Activated CD4-positive, alpha-beta T cell treated with anti-CD3 and anti-CD28 coated beads, Interleukin-2, Interleukin-4, amounts not matched to agents 100 ng/mL and 50 ng/mL, durations not matched to agents 16 hours and 8 hours (primary cell): Measurements from ENCODE around the gene PPP2R3C.
"Not testable (repeated sequence)": the region's sequence is repeated elsewhere in the genome, so short reads cannot be mapped to it uniquely, and the experiment has no call there.

ENCODE experiments used
- DNase-seq: peaks from one replicate; pipeline ENCODE4 v3.0.0-alpha.2; 2020; ENCODE audit warnings: low spot score

PPP2R3C gene

DNA sequence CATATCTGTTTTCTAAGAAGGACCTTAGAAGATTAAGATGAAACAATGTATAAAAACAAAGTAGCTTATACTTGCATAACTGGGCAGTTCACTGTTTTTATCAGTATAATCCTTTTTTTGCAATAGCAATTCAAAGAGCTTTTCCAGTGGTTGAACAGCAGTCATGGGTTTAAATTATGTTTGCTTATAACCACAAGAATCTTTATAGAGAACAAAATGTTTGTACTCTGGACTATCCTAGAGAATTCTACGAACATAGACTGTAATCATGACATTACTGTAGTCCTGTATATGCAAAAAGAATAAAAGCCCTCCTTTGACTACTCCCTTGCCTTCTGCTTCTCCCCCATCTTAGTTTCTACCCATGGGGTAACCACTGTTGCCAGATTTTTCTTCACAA is 70.0 kb downstream of the PPP2R3C start:
- DNase-seq: no peak

DNA sequence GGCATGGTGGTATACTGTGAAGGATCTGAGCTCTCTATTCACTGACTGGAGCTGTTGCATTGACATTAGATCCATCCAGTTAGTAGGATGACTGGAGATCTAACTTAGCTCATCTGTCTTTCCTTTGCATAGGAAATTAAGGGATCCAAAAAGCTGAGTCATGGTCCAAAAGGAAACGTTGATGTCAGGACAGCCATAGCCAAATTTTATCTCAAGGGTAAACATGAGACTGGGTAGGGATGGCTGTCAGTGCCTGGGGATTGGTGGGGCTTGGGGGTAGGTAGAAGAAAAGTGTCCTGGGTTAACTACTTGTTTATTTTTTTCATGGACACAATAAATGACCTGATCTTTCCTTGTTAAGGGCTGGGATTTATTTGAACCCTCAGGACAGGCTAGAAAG is 71.1 kb downstream of the PPP2R3C start:
- DNase-seq: no peak

- DNase-seq: no peak
Measured at GRCh38 chr14:35047976-35048513, 73.7 kb downstream of the PPP2R3C start.

DNA sequence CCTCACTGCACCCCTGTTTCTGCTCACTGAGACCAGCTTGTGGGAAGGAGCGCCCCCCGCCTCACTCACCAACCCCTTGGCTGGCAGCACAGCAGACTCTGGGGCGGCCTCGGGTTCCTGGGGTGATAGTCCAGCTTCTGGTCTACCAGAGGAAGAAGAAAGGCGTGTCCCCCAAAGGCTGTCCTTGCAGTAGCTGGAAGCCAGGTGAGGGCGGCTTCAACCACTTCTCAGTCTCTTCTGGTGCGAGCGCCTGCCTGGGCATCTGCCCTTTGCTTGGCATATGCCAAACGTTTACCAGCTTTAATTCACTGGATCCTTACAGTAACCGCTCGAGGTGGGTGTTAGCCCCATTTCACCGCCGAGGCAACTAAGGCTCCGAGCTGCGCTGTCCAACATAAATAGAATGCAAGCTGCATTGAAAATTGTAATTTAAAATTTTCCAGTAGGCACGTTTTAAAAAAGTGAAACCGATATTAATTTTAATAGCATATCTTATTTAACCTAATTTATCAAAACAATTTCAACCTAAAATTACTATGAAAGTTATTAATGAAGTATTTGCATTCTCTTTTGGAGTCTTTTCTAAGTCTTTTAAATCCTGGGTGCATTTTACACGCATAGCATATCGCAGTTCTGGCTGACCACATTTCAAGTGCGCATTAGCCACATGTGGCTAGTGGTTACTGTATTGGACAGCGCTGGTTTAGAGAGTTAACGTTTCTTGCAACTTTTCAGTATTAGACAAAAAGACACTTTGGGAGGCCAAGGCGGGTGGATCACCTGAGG is 74.8 kb downstream of the PPP2R3C start:
- peak; percentile 50 for DNase-seq

GRCh38 chr14:35046048-35046750 is 75.6 kb downstream of the PPP2R3C start, which contains the start of gene FAM177A1:
FAM177A1 (plus strand) TSS chr14:35046272; CDS start chr14:35046464, 192 bp downstream.
- peak; percentile 99 for DNase-seq

DNA sequence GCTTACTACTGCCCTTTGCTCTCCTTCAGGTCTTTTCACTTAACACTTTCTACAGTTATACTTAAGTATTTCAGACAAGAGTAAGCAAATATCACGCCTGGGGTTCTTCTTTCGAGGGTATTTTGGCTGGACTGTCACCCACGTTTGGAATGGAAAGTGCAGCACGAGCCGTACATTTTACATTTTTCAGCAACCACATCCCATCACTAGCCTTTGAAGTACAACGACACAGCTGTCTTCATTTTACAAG is 76.1 kb downstream of the PPP2R3C start:
- no peak for DNase-seq

GRCh38 chr14:35044939-35045797 is 76.6 kb downstream of the PPP2R3C start:
- DNase-seq: no peak

DNA sequence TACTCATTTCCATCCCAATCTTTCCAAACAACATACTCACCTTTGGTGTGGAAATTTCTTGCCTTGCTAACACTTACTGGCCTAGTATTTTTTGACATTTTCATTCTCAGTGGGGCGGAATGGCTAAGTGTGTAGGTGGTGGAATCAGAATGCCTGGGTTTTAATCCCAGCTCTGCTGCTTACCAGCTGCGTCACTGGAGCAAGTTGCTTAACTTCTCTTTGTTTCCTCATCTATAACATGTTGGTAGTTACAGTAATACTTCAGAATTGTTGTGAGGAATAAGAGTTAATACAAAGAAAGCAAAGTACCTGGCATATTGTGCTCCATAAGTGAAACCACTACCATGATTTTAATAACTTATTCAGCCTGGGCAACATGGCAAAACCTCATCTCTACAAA is 78.7 kb downstream of the PPP2R3C start:
- DNase-seq: no peak

DNA sequence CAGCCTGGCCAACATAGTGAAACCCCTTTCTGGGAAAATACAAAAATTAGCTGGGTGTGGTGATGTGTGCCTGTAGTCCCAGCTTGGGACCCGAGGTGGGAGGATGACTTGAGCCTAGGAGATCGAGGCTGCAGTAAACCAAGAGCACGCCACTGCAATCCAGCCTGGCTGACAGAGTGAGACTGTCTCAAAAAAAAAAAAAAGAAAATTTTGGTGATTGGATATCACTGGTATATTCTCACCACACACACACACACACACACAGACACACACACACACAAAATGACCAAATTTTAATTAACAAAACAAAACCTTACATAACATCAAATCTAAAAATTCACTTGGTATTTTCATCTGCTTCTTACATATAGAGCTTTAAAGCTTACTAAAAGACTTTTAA is 79.2 kb downstream of the PPP2R3C start:
- no peak for DNase-seq

DNA sequence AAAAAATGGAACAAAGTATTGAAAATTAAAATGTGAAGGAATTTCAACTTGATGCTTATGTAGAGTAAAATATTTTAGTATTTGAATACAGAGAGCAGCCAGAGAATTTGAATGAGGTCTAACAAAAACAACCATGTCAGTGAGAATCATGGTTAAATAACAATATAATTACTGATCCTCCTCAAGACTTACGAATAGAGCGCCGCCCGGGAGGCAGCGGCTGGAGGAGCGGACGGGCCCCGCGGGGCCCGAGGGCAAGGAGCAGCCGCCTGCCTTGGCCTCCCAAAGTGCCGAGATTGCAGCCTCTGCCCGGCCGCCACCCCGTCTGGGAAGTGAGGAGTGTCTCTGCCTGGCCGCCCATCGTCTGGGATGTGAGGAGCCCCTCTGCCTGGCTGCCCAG is 83.5 kb downstream of the PPP2R3C start:
- DNase-seq: not testable (repeated sequence)
